Neutrophil (primary cell): ENCODE data around the gene RBCK1.

ENCODE experiments used
- H3K27ac ChIP-seq: fragments of 200-600 bp; sonication (generic); 2 replicates; pipeline ENCODE4 v1.5.1; 2016; ENCODE audit warnings: mild to moderate bottlenecking, moderate library complexity
- H3K27me3 ChIP-seq: fragments of 200-600 bp; sonication (generic); 2 replicates; pipeline ENCODE4 v1.6.0; 2016; ENCODE audit warnings: mild to moderate bottlenecking
- H3K36me3 ChIP-seq: fragments of 200-600 bp; sonication (generic); 2 replicates; pipeline ENCODE4 v1.5.1; 2017
- H3K4me1 ChIP-seq, 2 experiments: fragments of 200-600 bp in 1 of 2; sonication (generic) in 1 of 2; 1 replicate in 1 of 2; 2 replicates in 1 of 2; pipeline versions ENCODE4 v1.5.1 to v1.6.1; 2013 to 2016; ENCODE audit warnings: low read depth in 1 of 2, low read length in 1 of 2, mild to moderate bottlenecking in 1 of 2, moderate library complexity in 1 of 2; ENCODE audit not compliant: control insufficient read depth in 1 of 2, insufficient read depth in 1 of 2
- H3K4me3 ChIP-seq, 2 experiments: fragments of 200-600 bp in 1 of 2; sonication (generic) in 1 of 2; 1 replicate in 1 of 2; 2 replicates in 1 of 2; pipeline ENCODE4 v1.5.1; 2013 to 2016; ENCODE audit warnings: low read depth in 1 of 2, low read length in 1 of 2, mild to moderate bottlenecking in 1 of 2, moderate library complexity in 1 of 2
- H3K9me3 ChIP-seq: fragments of 200-600 bp; sonication (generic); 2 replicates; pipeline ENCODE4 v1.5.1; 2016
- CTCF ChIP-seq: fragments of 200-600 bp; sonication (generic); IDR thresholded peaks from 2 replicates; pipeline ENCODE4 v1.5.1; 2016; ENCODE audit warnings: antibody characterized with exemption

RBCK1 gene

GRCh38 chr20:421685-422250, 13.7 kb downstream of the RBCK1 start:
- Histone ChIP-seq H3K9me3 (no peaks in the 10 kb centered on the region), H3K4me1 (peaks cover 4 to 7% of the 10 kb centered on the region in 2 experiments), H3K4me3 (no peak overlapping the region), H3K36me3 (peaks cover 91% of the 10 kb centered on the region), H3K27me3 (no peaks in the 10 kb centered on the region), H3K27ac (no peak overlapping the region)
- no peak for TF ChIP-seq CTCF

- H3K9me3 ChIP-seq: no peaks in the 10 kb centered on the region
Measured at GRCh38 chr20:426566-426965, 18.5 kb downstream of the RBCK1 start.

GRCh38 chr20:427401-427800, 19.3 kb downstream of the RBCK1 start:
- H3K36me3 ChIP-seq: peaks cover 94% of the 10 kb centered on the region
- no peak for TF ChIP-seq CTCF
- no peak overlapping the region for H3K4me3 ChIP-seq
- H3K27ac ChIP-seq: no peak overlapping the region
- no peaks in the 10 kb centered on the region for H3K4me1 ChIP-seq
- no peaks in the 10 kb centered on the region for H3K27me3 ChIP-seq
- no peaks in the 10 kb centered on the region for H3K9me3 ChIP-seq

More at GRCh38 chr20:426566-426965, 18.5 kb downstream of the RBCK1 start:
- TF ChIP-seq CTCF: no peak
- H3K27me3 ChIP-seq: no peaks in the 10 kb centered on the region
- no peaks in the 10 kb centered on the region for H3K4me1 ChIP-seq
- H3K27ac ChIP-seq: no peak overlapping the region
- no peak overlapping the region for H3K4me3 ChIP-seq
- peaks cover 94% of the 10 kb centered on the region for H3K36me3 ChIP-seq

GRCh38 chr20:427849-428657, 20.0 kb downstream of the RBCK1 start:
- no peak for TF ChIP-seq CTCF
- no peak overlapping the region for H3K4me3 ChIP-seq
- no peaks in the 10 kb centered on the region for H3K9me3 ChIP-seq
- H3K27me3 ChIP-seq: no peaks in the 10 kb centered on the region
- no peaks in the 10 kb centered on the region for H3K4me1 ChIP-seq
- H3K27ac ChIP-seq: no peak overlapping the region
- H3K36me3 ChIP-seq: peaks cover 94% of the 10 kb centered on the region

- Histone ChIP-seq H3K9me3 (no peaks in the 10 kb centered on the region), H3K36me3 (peaks cover 94% of the 10 kb centered on the region), H3K4me3 (no peak overlapping the region), H3K4me1 (peaks cover 0 to 5% of the 10 kb centered on the region in 2 experiments), H3K27me3 (no peaks in the 10 kb centered on the region), H3K27ac (no peak overlapping the region)
- no peak for TF ChIP-seq CTCF
Measured at GRCh38 chr20:428658-429200, 20.6 kb downstream of the RBCK1 start.
